HepG2 (cell line): ENCODE data around the gene COASY. TPM values are rescaled to one million over a fixed set of nuclear protein-coding genes. Genes with fewer than 3 reads are reported as not detected.

Source experiments
- ATAC-seq: fragments of 200-7000 bp; cut with Tn5 transposase; 3 replicates; pipeline ENCODE4 v1.9.1; 2020; ENCODE audit warnings: mild to moderate bottlenecking, moderate library complexity
- BruUV-seq: library from RNA; stranded (reverse); fragments of 400-500 nt; replicated peaks from 2 replicates; lab custom pipeline; 2021; lab: Mats Ljungman, UMichigan
- CTCF ChIA-PET: fragments of 300-600 bp; formaldehyde crosslinking; extraction: SDS; loops from one replicate; lab custom pipeline; 2021; ENCODE audit warnings: low total read pairs, inconsistent platforms, low intra/inter-chr PET ratio; lab: Yijun Ruan, JAX
- POLR2A ChIA-PET: fragments of 350-600 bp; sonication (Branson Sonifier 250); formaldehyde crosslinking; loops from one replicate; lab custom pipeline; 2020; ENCODE audit warnings: antibody characterized with exemption, inconsistent platforms; lab: Yijun Ruan, JAX
- DNase-seq: peaks from one replicate; pipeline ENCODE4 v3.0.0-alpha.2; 2015; ENCODE audit warnings: low spot score
- FAIRE-seq: peaks from 3 replicates; lab custom pipeline; 2011; peaks lifted over from hg19 to GRCh38; lab: Jason Lieb, UNC
- H2AFZ ChIP-seq: one replicate; pipeline ENCODE4 v1.6.1; 2011; ENCODE audit warnings: low read length, inconsistent platforms
- H3K27ac ChIP-seq: fragments of 300-600 bp; 3 replicates; pipeline ENCODE4 v1.8.0; 2011; ENCODE audit warnings: mixed run types, mild to moderate bottlenecking, mixed read lengths, low read length, inconsistent platforms; ENCODE audit not compliant: insufficient read depth; ENCODE audit errors: extremely low read length
- H3K27me3 ChIP-seq, 2 experiments: fragments of 200-600 bp in 1 of 2; 2 replicates in 1 of 2; 3 replicates in 1 of 2; pipeline versions ENCODE4 v1.6.0 to v1.8.0; 2011; ENCODE audit warnings: low read length in 2 of 2, mild to moderate bottlenecking in 2 of 2, moderate library complexity in 2 of 2, inconsistent platforms in 1 of 2; ENCODE audit not compliant: insufficient read depth in 2 of 2, control insufficient read depth in 1 of 2
- H3K36me3 ChIP-seq, 2 experiments: fragments of 200-600 bp in 1 of 2; replicated peaks in 1 of 2; 2 replicates in 1 of 2; 3 replicates in 1 of 2; pipeline versions ENCODE4 v1.5.1 to v1.8.0; 2011; ENCODE audit warnings: low read length in 2 of 2, inconsistent platforms in 1 of 2; ENCODE audit not compliant: insufficient read depth in 2 of 2, control insufficient read depth in 1 of 2
- H3K4me1 ChIP-seq: 2 replicates; pipeline ENCODE4 v1.5.1; 2012; ENCODE audit warnings: low read length, inconsistent platforms; ENCODE audit not compliant: insufficient read depth
- H3K4me2 ChIP-seq: 2 replicates; pipeline ENCODE4 v1.6.0; 2011; ENCODE audit warnings: low read depth, low read length, inconsistent platforms
- H3K4me3 ChIP-seq, 3 experiments: fragments of 200-600 bp in 1 of 3; sonication (generic), shearing (Covaris generic) in 1 of 3; replicated peaks in 1 of 3; 2 replicates each; pipeline ENCODE4 v1.5.1; 2011 to 2016; ENCODE audit warnings: low read length in 3 of 3, inconsistent platforms in 2 of 3, low read depth in 2 of 3, mild to moderate bottlenecking in 2 of 3, control low read depth in 1 of 3, mixed read lengths in 1 of 3; ENCODE audit not compliant: insufficient read depth in 1 of 3
- H3K79me2 ChIP-seq: one replicate; pipeline ENCODE4 v1.6.1; 2011; ENCODE audit warnings: low read length, inconsistent platforms; ENCODE audit not compliant: insufficient read depth
- H3K9ac ChIP-seq: 2 replicates; pipeline ENCODE4 v1.6.0; 2011; ENCODE audit warnings: mild to moderate bottlenecking, low read depth, low read length, inconsistent platforms; ENCODE audit not compliant: insufficient read depth
- H3K9me3 ChIP-seq: 2 replicates; pipeline ENCODE4 v1.5.1; 2012; ENCODE audit warnings: mild to moderate bottlenecking, low read length
- H4K20me1 ChIP-seq: 2 replicates; pipeline ENCODE4 v1.6.0; 2011; ENCODE audit warnings: inconsistent platforms, mild to moderate bottlenecking, low read length, moderate library complexity; ENCODE audit not compliant: insufficient read depth
- ATF2 ChIP-seq: sonication (generic); formaldehyde crosslinking; IDR thresholded peaks from 2 replicates; pipeline ENCODE4 v1.4.0; 2020; ENCODE audit warnings: missing genetic modification reagents
- FOSL2 ChIP-seq: sonication (generic); formaldehyde crosslinking; IDR thresholded peaks from 2 replicates; pipeline ENCODE4 v1.4.0; 2020; ENCODE audit warnings: missing genetic modification reagents
- HNF4G ChIP-seq, 2 experiments: sonication (generic) in 1 of 2; formaldehyde crosslinking in 1 of 2; IDR thresholded peaks; 2 replicates each; pipeline versions ENCODE4 v1.4.0 to v1.6.1; 2011 to 2020; ENCODE audit warnings: borderline replicate concordance in 2 of 2, low read depth in 2 of 2, mild to moderate bottlenecking in 2 of 2, low read length in 1 of 2, missing genetic modification reagents in 1 of 2, moderate library complexity in 1 of 2
- MAX ChIP-seq: IDR thresholded peaks from 2 replicates; pipeline ENCODE4 v1.6.1; 2012; ENCODE audit warnings: inconsistent platforms
- MEIS1 ChIP-seq: sonication (generic); formaldehyde crosslinking; IDR thresholded peaks from 2 replicates; pipeline ENCODE4 v1.9.0; 2021; ENCODE audit warnings: mild to moderate bottlenecking, missing genetic modification reagents, moderate library complexity, borderline replicate concordance
- NCOR1 ChIP-seq: fragments of 200-600 bp; sonication (generic); IDR thresholded peaks from 2 replicates; pipeline ENCODE4 v1.7.0; 2017; ENCODE audit warnings: antibody characterized with exemption, low read length, borderline replicate concordance
- THAP7 ChIP-seq: sonication (generic); formaldehyde crosslinking; IDR thresholded peaks from 2 replicates; pipeline ENCODE4 v1.8.1; 2023; ENCODE audit warnings: mild to moderate bottlenecking, missing genetic modification reagents
- ZNF142 ChIP-seq: sonication (generic); formaldehyde crosslinking; IDR thresholded peaks from 2 replicates; pipeline ENCODE4 v1.4.0; 2020; ENCODE audit warnings: missing genetic modification reagents
- ZNF543 ChIP-seq: sonication (generic); formaldehyde crosslinking; IDR thresholded peaks from 2 replicates; pipeline ENCODE4 v1.4.0; 2020; ENCODE audit warnings: mild to moderate bottlenecking, missing genetic modification reagents
- ZNF674 ChIP-seq: sonication (generic); formaldehyde crosslinking; IDR thresholded peaks from 2 replicates; pipeline ENCODE4 v1.5.0; 2020; ENCODE audit warnings: low read depth, mild to moderate bottlenecking, missing genetic modification reagents
- ZNF790 ChIP-seq: sonication (generic); formaldehyde crosslinking; IDR thresholded peaks from 2 replicates; pipeline ENCODE4 v1.8.0; 2022; ENCODE audit warnings: missing genetic modification reagents, mild to moderate bottlenecking, borderline replicate concordance
- WGBS: methylation state at CpG from one replicate; pipeline ENCODE4 v1.1.6; 2017; ENCODE audit warnings: low lambda C conversion rate; 5-methylcytosine and 5-hydroxymethylcytosine counted together
- in situ Hi-C: cut with HindIII; loops from 2 replicates; pipeline ENCODE4 v1.10.0; 2017; ENCODE audit warnings: low pct_unique_long_range_greater_than_20kb; ENCODE audit not compliant: extremely low pct_ligation_motif_present
- intact Hi-C: fragments of 100-400 bp; cut with micrococcal nuclease; formaldehyde crosslinking; loops from one replicate; pipeline ENCODE4 v1.10.0; 2022; ENCODE audit not compliant: unreplicated experiment
- polyA plus RNA-seq, 8 experiments: library from polyadenylated mRNA; depleted of rRNA in 3 of 8; stranded (reverse) in 7 of 8; unstranded in 1 of 8; fragments of >200 nt; fragmentation: Illumina TruSeq in 4 of 8; extraction: Trizol in 4 of 8; gene quantifications; 2 replicates each; pipeline versions ENCODE4 v1.2.1 to v1.2.3, GENCODE V29; 2011 to 2016; ENCODE audit warnings: low read depth in 4 of 8, missing spikeins in 1 of 8, mixed read lengths in 1 of 8; ENCODE audit not compliant: insufficient read depth in 1 of 8
- total RNA-seq, 5 experiments: library from RNA; depleted of rRNA; stranded (reverse); fragments of >200 nt; fragmentation: Illumina TruSeq; extraction: Trizol; gene quantifications; 2 replicates each; pipeline ENCODE4 v1.2.3, GENCODE V29; 2016; ENCODE audit warnings: low read depth in 1 of 5

The COASY gene
- total and polyA plus RNA-seq, 2 of the 13 experiments (the other 11 are each of a cell fraction or from before 2014, with no cell fraction given) = 90.7 to 125 TPM

GRCh38 chr17:42531455-42532354, 30.2 kb upstream of the COASY start:
- Histone ChIP-seq H3K9me3 (no peaks in the 10 kb centered on the region), H3K9ac (peak overlapping the region; percentile 76), H3K4me3 (peak overlapping the region; percentile 61 to 68 (median 68)), H3K27ac (peak overlapping the region; percentile 94), H4K20me1 (no peaks in the 10 kb centered on the region), H2AFZ (no peak overlapping the region), H3K36me3 (no peaks in the 10 kb centered on the region), H3K4me1 (peaks cover 83% of the 10 kb centered on the region), H3K4me2 (peak overlapping the region; percentile 85), H3K27me3 (no peaks in the 10 kb centered on the region), H3K79me2 (peaks cover 8% of the 10 kb centered on the region)
- intact Hi-C loops = no loop called here
- DNase-seq (peak; percentile 70), ATAC-seq (peak; percentile 50), FAIRE-seq (no peak)
- CTCF ChIA-PET = interaction anchor here (1.2 kb wide), 1 partner anchor 14 kb away, joined by 4 read pairs; no protein-coding TSS in a partner anchor
- 0% methylated on average over 14 of the region's 60 CpGs for WGBS
- in situ Hi-C loops = no loop called here
- BruUV-seq = no TSS peak
- POLR2A ChIA-PET = interaction anchor here (0.7 to 5.3 kb wide), 21 partner anchors 9 to 265 kb away, joined by 3 to 67 read pairs (median 7); partner anchors contain the start of genes CAVIN1, MLX, PSMC3IP and RETREG3
- TF ChIP-seq ZNF543 (CRISPR knock-in tag) (0 out of 2 replicates have a peak, but pooled peaks have one; percentile 37), ZNF674 (CRISPR knock-in tag) (no peak), NCOR1 (no peak), MEIS1 (CRISPR knock-in tag) (no peak), ZNF142 (no peak; the same call in 1 of the 2 replicates), ZNF790 (CRISPR knock-in tag) (0 out of 2 replicates have a peak, but pooled peaks have one; percentile 34), THAP7 (no peak; the same call in 1 of the 2 replicates), ATF2 (CRISPR knock-in tag) (no peak), FOSL2 (no peak), MAX (peak; percentile 78), HNF4G (IDR thresholded peaks at IDR 0.05; ENCODE audit: borderline replicate concordance, low read depth, low read length) (no peak), HNF4G (CRISPR knock-in tag; IDR thresholded peaks at IDR 0.05; ENCODE audit: borderline replicate concordance, low read depth) (no peak)
